HTERT RPE-1 (cell line): ENCODE results near the gene MARCHF2.
"Not testable (repeated sequence)": the region's sequence is repeated elsewhere in the genome, so short reads cannot be mapped to it uniquely, and the experiment has no call there.

Experiments
- in situ Hi-C: fragments of 300-500 bp; cut with MboI; formaldehyde crosslinking; loops from 4 replicates; pipeline ENCODE4 v1.14.3; 2020; ENCODE audit warnings: low sequenced_read_pairs

Gene MARCHF2

DNA sequence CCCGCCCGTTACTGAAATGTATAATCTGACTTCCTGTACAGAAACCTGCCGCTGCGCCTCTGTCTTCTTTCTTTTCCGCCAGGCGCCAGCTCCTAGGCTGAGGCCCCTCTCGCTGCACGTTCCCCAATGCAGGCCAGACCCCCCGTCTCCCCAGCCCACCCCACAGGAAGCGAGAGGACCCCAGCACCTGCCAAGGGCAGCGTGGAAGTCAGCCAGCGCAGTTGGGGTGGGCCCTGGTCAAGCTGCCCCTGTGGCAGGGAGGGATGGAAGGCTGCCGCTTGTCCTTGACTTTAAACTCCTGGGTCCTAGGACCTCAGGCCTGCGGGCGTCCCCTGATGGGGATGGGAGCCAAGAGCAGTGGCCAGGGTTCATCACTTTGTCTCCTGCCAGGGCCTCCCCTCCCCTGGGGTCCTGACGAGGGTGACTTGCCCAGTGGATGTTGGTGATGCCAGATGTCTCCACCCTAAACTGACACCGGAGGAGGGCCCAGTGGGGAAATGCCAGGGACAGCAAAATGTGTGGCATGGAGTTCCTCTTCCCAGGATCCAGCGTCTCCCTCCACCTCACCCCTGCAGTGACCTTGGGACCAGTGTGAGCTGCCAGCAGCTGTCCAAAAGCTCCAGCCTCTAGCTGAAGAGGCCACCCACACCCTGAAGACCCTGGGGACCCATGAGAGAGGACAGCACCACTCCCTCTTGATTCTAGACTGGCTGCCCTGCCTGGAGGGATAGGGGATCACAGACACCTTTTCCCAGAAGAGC, 8.5 kb upstream of the MARCHF2 start:
- in situ Hi-C loops = no loop called here

DNA sequence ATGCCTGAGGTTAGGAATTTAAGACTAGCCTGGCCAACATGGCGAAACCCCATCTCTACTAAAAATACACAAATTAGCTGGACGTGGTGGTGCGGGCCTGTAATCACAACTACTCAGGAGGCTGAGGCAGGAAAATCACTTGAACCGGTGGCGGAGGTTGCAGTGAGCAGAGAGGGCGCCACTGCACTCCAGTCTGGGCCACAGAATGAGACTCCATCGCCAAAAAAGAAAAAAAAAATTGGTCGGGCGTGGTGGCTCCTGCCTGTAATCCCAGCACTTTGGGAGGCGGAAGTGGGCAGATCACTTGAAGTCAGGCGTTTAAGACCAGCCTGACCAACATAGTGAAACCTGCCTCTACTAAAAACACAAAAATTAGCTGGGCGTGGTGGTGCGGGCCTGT, 2.4 kb upstream of the MARCHF2 start:
- in situ Hi-C loops = not testable (repeated sequence)

DNA sequence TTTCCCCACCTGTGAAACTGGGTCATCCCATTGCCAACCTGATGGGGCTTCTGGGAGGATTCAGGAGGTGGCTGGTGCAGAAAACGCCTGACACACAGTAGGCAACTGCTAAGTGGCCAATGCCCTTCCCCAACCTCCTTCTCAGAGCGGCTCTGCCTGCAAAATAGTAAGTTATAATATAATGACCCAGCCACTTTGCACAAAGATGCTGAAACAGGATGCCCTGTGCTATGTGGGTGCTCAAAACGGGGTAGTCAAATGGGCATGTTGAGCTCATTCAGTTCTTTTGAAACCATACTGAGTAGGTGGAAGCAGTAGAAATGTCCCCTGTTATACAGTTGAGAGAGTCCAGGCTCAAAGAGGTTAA, 507 bp downstream of the MARCHF2 start:
- in situ Hi-C loops = no loop called here

DNA sequence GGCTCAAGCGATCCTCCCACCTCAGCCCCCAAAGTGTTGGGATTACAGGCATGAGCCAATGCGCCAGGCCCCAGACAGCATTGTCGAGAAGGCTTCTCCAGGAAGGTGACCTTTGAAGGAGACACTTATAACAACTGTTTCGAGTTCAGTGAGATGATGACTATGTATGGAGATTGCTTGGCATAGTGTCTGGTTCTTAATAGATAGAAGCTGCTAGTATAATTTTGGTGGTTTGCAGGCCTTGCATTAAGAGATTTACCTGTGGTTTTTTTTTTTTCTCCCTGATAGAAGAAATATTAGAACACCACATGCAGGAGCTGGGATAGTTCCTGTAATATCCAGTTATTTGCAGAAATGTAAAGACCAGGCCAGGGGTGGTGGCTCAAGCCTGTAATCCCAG, 3.7 kb downstream of the MARCHF2 start:
- in situ Hi-C loops = no loop called here

DNA sequence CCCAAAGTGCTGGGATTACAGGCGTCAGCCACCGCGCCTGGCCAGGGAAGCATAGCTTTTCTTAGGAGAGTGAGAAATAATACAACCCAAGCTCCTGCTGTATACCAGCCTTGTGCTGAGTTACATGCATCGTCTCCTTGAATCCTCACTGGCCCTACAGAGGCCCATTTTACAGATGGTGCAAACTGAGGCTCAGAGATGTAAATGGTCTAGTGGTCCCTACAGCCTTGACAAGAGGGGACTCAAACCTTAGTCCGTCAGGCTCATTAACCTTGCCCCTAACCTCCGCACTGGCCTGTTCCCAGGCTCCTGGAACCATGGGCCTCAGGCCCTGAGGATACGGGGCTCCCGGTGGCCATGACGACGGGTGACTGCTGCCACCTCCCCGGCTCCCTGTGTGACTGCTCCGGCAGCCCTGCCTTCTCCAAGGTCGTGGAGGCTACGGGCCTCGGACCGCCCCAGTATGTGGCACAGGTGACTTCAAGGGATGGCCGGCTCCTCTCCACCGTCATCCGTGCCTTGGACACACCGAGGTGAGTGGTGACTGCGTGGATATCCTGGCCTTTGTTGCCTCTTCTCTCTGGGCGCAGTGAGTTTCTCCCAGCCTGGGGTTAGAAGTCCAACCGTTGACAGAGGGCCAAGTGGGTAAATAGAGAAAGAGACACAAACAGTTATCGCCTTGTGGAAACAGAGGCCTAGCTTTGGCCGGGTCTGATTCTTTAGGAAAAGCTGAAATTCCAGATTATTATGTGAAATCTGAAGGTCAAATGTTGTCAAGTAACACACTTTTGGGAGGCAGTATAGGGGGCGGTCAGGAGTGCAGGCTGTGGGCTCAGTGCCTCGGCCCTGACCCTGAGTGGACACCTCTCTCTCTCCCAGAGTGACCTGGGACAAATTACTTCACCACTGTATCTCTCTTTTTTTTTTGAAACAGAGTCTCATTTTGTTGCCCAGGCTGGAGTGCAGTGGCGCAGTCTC, 8.7 kb downstream of the MARCHF2 start:
- in situ Hi-C loops = no loop called here

DNA sequence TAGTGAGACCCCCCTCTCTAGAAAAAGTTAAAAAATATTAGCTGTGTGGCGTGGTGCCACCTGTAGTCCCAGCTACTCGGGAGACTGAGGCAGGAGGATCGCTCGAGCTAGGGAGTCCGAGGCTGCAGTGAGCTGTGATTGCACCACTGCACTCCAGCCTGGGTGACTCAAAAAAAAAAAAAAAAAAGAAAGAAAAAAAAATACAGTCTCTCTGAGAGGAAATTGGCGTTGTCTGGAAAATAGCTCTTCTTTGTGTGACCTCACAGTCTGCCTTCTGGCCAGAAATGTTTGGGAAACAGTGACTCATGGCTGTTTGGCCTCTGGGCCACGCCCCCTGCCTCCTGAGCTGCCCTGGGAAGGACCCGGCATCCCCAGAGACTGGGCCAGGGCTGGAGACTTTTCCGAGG, 10.7 kb downstream of the MARCHF2 start:
- in situ Hi-C loops = no loop called here

DNA sequence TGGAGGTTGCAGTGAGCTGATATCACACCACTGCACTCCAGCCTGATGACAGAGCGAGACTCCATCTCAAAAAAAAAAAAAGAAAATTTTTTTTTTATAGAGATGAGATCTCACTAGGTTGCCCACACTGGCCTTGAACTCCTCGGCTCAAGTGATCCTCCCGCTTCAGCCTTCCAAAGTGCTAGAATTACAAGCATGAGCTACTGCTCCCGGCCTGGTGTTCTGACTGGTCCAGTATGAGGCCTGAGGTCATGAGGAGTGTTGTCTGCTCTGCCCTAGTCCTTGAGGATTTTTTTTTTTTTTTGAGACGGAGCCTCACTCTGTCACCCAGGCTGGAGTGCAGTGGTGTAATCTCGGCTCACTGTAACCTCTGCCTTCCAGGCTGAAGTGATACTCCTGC, 12.2 kb downstream of the MARCHF2 start:
- in situ Hi-C loops = not testable (repeated sequence)

DNA sequence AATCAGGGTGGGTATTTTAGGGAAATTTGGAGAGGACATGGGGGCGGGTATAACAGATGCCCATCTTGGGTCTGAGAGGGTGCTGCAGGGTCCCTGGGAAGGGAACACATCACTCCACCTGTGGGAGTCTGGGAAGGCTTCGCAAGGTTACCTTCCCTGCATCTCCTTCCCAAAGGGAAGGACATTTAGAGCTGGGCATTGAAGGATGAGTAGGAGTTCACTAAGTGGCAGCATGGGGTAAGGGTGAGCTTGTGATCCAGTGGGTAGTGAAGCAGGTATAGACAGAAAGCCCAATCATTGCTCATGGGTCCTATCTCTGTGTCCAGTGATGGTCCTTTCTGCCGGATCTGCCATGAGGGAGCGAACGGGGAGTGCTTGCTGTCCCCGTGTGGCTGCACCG, 13.2 kb downstream of the MARCHF2 start:
- in situ Hi-C loops = no loop called here

DNA sequence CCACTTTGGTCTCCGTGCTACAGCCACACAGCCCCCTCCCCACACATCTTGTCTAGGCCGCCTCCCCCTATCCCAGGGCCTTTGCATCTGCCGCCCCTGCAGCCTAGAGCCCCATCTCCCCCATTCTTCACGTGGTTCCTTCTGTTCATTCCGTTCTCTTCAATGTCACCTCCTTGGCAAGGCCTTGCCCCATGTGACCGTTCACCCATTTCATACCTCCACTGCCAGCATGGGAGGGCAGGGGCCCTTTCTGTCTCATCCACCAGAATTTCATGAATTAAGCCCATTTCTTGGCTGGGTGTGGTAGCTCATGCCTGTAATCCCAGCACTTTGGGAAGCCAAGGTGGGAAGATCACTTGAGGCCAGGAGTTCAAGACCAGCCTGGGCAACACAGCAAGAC, 15.9 kb downstream of the MARCHF2 start:
- in situ Hi-C loops = no loop called here

DNA sequence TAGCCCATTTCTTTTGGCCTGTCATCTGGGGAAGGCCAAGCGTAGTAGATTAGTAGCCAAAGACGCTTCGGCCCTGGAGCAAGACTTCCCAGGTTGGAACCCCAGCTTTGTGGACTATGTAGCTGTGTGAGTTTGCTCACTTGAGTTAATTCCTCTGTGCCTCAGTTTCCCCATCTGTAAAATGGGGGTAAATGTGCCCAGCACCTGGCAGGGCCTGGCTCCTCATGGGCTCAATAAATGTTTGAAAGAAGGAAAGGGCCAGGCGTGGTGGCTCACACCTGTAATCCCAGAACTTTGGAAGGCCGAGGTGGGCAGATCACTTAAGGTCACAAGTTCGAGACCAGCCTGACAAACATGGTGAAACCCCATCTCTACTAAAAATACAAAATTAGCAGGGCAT, 16.7 kb downstream of the MARCHF2 start:
- in situ Hi-C loops = no loop called here

DNA sequence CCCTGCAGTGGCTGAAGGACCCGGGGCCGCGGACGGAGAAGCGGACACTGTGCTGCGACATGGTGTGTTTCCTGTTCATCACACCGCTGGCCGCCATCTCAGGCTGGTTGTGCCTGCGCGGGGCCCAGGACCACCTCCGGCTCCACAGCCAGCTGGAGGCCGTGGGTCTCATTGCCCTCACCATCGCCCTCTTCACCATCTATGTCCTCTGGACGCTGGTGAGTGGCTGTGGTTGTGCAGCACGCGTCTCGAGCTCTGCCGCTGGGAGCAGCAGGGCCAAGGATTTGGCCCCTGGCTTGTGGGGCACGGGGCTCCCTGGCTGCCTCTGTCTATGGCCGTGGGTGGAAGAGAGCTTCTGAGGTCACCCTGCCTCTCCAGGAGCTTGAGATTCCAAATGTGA, 17.5 kb downstream of the MARCHF2 start:
- in situ Hi-C loops = no loop called here

DNA sequence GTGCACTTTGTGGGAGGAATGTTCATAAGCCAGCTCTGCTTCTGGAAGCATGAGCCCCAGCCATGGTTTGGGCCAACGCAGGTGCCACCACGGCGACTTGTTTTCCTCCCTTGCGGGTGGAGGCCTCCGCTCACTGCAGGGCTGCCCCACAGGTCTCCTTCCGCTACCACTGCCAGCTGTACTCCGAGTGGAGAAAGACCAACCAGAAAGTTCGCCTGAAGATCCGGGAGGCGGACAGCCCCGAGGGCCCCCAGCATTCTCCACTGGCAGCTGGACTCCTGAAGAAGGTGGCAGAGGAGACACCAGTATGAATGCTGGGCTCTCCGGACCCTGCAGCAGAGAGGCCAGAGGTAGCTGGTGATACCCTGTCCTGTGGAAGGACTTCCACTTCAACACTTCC, 25.1 kb downstream of the MARCHF2 start:
- in situ Hi-C loops = no loop called here

DNA sequence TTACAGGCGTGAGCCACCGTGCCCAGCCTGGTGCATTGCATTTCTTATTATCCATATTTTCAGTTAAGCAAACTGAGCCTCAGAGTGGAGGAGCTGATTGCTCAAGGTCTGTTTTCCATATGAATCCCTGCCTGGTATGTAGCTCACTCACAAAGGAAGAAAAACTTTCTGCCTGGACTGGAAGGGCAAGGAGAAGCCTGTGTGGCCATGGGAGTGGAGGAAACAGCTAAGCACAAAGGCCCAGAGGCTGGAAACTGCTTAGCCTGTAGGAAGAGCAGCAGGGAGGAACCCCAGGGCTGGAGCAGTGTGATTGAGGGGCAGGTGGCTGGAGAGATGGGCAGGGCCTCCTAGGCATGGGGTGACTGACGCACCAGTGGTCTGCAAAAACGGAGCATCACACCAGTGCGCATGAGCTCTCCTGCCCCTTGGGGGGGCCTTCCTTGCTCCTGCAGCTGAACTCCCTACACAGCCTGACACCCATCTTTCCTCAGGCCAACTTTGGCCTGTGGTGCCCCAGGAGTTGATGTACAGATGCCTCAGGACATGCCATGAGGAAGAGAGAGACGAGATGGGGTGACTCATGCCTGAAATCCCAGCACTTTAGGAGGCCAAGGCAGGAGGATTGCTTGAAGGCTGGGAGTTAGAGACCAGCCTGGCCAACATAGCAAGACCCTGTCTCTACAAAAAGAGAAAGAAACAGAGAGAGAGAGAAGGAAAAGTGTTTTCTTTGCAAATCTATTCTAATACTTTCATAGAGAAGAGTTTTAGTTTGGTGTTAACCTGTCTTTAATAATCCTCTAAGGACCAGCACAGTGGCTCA, 28.8 kb downstream of the MARCHF2 start:
- in situ Hi-C loops = no loop called here

DNA sequence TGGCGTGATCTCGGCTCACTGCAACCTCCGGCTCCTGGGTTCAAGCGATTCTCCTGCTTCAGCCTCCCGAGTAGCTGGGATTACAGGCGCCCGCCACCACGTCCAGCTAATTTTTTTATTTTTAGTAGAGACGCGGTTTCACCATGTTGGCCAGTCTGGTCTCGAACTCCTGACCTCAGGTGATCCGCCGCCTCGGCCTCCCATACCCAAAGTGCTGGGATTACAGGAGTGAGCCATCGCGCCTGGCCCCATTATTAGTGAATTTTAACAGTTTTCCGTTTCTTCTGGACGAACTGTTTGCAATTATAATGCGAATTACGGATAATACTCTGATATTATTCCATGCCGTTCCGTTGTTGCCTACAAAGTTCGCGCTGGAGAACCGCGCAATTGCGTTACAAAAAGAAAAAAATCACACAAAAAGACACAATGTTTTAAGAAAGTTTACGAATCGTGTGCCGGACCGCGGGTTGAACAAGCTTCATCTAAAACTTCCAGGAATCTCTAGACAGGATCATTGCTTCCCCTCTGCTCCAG, 31.1 kb downstream of the MARCHF2 start:
- in situ Hi-C loops = not testable (repeated sequence)

DNA sequence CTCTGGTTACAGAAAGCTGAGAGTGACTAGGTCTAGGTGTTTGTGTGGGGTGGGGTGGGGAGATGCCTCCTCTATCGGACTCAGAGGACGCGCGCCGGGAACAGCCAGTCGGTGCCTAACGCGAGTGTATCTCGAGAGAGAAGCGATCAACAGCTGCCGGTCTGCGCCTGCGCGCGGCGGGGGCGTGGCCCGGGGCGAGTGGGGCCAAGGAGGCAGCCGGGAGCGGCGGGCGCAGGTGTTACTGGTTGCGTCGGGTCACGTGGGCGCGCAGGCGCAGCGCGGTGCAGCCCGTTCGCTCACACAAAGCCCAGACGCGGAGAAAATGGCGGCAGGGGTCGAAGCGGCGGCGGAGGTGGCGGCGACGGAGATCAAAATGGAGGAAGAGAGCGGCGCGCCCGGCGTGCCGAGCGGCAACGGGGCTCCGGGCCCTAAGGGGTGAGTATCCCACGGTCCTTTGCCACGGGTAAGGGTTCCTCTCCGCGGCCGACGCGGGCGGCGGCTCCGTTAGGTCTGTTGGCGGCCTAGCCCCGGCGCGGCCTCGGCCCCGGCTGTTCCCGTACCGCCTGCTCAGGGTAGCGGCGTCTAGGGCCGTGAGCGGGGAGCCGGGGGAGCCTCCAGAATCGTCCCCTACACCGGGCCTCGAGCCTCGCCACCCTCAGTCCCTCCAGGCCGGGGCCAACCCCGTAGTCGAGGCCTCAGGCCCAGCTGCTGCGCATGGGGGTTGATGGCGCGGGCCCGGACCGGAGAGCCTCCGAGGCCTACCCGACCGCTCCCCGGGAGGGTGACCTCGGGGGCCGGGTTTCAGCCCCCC, 31.8 kb downstream of the MARCHF2 start, which contains the start of gene HNRNPM:
Gene HNRNPM (plus strand): TSS at position 299 of the 811 bp plus-strand sequence. CDS start 24 bp downstream, at position 323.
- in situ Hi-C loops = no loop called here

DNA sequence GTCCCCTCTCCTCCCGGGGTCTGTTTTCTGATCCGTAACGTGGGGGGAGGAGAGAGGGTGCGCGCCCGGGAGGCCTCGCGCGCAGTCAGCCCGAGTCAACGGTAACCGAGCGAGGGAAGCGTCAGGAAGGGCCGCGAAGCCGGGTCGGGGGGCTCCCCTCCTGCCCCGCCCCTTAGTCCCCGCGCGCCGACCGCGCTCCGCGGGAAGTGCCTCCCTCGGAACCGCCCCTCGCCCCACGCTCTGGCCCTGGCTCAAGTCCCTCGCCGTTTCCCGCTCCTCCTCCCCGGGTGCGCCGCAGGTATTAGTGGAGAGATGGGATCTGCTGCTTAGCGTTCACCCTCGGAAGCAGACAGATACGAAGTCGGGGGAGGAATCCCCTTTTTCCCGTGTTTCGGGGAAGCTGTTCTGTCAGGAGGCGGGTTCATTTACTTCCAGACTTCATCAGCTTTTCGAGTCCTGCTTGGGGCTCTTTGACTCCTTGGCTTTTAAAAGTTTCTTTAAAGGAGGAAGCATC, 32.4 kb downstream of the MARCHF2 start:
- in situ Hi-C loops = no loop called here

DNA sequence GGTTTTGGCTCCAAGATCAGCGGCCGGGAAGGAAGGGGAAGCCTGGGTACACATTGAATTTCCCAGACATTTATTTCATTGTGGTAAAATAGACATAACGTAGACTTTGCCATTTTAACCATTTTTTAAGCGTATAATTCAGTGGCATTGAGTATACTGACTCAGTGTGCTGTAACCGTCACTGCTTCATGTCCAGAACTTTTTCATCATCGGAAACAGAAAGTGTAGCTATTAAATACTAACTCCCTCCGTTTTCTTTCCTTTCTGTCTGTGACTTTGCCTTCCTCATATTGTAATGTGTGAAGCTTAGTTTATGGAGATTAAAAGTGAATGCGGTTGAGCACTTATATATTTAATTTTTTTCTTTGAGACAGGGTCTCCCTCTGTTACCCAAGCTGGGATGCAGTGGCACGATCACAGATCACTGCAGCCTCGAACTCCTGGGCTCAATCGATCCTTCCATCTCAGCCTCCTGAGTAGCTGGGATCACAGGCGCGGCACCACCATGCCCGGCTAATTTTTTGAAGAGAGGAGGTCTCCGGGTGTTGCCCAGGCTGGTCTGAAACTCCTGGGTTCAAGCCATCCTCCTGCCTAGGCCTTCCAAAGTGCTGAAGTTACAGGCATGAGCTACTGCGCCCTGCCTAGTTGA, 33.1 kb downstream of the MARCHF2 start:
- in situ Hi-C loops = no loop called here

DNA sequence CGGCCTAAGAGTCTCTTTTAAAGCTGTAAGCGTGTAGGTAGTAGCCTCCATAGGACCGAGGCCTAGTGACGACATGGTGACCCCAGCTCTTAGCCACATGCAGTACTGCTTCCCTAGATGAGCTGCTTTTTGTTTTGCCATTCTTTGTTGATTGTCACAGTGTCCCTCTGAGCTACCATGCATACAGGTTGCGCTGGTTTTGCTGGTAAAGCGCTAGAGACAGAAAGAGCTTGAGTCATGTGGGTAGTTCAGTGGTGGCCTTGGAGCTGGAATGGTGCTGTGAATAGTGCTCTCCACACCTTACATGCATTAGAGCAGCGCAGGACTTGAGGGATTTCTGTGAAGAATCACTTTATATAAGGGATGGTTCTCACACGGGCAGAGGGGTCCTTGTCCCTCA, 36.7 kb downstream of the MARCHF2 start:
- in situ Hi-C loops = no loop called here

DNA sequence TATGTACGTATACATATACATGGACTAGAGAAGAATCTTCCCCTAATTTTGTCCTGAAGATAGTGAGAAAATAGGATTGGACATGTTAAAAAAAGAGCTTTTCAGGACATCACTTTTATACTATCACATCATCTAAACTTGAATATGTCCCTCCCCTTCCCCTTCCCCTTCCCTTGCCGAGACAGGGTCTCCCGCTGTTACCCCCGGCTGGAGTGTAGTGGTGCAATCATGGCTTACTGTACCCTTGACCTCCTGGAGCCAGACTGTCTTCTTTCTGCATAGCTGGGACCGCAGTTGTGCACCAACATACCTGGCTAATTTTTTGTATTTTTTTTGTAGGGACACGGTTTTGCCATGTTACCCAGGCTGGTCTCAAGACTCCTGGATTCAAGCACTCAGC, 38.3 kb downstream of the MARCHF2 start:
- in situ Hi-C loops = no loop called here
